GM21825 (cell line): Measurements from ENCODE around the gene ESRP2.
A peak's percentile ranks its signal among the peaks of the same experiment; 100 is the strongest.

Source experiments
- ATAC-seq: cut with Tn5 transposase; IDR thresholded peaks from one replicate; pipeline ENCODE4 v1.9.1; 2021; ENCODE audit warnings: mild to moderate bottlenecking, moderate library complexity; ENCODE audit not compliant: unreplicated experiment

Gene ESRP2

DNA sequence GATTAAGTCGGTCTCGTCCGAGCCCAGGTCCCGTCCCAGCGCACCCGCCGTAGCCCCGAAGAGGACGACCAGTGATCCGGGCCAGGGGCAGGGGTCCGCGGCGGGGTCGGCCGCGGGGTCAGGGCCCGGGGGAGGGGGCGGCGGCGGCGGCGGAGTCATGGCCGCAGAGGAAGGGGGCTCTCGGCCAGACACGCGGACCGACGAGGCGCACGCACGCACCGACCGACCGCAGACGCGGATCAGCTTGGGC, at the start of gene ESRP2:
ESRP2 (minus strand) TSS at position 241 of the 250 bp plus-strand sequence; CDS start at position 159, 82 bp downstream.
- ATAC-seq, result no peak

- ATAC-seq, result no peak
These were observed 49.8 kb upstream of the ESRP2 start for GRCh38 chr16:68285683-68286082.

- ATAC-seq, result peak; percentile 46
These were observed 48.9 kb upstream of the ESRP2 start for GRCh38 chr16:68284847-68285246.

- ATAC-seq, result no peak
These were observed 48.1 kb upstream of the ESRP2 start for GRCh38 chr16:68283801-68284598.

GRCh38 chr16:68283346-68283745, 47.4 kb upstream of the ESRP2 start:
- ATAC-seq, result no peak

- ATAC-seq, result no peak
These were observed 46.1 kb upstream of the ESRP2 start for GRCh38 chr16:68282064-68282452.

DNA sequence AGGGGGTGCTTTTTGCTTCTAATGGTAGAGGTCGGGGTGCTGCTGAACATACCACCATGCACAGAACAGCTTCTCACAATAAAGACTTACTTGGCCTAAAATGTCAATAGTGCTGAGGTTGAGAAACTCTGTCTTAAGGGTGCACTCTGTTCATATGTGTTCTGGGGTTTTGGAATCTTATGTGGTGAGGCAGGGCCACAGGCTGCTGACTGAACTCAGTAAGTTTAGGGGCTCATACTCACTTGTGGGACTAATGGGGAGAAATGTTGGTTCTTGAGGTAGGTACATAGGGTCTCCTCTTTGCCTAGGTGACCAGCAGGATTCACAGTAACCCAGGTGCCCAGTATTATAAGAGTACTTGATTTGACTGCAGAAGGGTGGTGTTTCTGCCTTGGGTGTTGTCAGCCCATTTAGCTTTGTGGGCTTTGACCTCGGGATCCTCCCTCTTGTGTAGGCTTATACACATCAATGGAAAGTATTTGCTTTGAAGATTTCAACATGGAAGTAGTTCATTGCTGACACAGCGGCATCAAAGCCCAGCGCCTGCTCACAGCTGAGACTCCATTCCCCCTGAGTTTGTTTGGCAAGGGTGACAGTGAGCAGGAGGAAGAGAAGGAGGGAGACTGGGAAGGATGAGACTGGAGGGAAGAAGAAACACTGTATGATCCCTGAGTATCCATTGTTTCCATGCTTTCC, 45.6 kb upstream of the ESRP2 start:
- no peak for ATAC-seq

DNA sequence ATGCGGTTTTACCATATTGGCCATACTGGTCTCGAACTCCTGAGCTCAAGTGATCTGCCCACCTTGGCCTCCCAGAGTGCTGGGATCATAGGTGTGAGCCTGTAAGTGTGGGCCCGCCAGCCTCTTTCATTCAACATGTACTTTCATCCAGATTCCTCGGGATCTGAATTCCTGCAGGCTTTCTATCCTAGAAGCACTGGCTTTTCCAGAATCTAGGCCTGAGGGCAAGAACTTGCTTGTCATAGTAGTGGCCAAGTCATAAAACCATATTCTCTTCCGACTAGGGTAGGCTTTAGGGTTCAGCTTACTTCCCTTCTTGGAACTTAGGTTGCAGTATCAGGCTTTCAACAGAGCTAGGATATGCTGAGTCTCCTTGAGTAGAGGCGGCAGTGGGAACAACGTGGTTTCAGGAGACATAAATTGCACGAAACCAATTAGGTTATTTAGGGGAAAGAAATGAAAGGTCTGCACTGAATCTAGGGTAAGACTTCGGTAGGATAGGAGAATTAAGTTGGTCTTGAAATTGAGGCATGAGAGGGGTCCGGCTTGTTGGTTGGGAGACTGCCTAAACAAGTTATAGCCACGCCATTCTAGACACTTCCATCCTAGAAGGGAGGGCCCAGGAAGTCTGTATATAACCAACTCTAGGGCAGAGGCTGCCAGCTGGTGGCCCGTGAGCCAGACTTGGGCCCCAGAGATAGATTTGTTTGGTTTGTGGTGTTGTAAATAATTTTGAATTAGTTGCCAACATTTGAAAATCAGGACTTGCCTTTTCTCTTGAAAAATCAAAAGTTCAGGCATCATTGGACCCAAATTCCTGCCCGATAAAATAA, 44.0 kb upstream of the ESRP2 start:
- no peak for ATAC-seq

DNA sequence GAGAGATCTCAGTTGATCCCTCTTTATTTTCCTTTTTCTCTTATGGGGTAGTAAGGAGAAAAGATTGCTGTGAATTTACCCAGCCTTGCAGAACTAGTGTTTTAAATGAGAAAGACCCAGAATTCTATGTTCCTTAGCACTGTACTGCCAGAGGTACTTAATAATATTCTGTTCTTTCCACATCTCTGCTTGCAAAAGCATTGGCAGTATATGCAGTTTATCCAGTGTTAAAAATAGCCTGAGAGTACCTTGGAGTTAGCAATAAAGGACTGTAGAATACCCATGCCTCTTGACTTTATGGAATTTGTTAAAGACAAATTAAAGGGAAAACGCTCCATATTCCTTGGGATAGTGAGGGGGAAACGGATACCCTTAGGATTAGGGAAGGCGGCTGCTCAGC, 40.3 kb upstream of the ESRP2 start:
- ATAC-seq, result no peak

GRCh38 chr16:68275611-68276191, 39.8 kb upstream of the ESRP2 start:
- ATAC-seq, result no peak

- no peak for ATAC-seq
These were observed 38.5 kb upstream of the ESRP2 start for GRCh38 chr16:68274441-68274840.

DNA sequence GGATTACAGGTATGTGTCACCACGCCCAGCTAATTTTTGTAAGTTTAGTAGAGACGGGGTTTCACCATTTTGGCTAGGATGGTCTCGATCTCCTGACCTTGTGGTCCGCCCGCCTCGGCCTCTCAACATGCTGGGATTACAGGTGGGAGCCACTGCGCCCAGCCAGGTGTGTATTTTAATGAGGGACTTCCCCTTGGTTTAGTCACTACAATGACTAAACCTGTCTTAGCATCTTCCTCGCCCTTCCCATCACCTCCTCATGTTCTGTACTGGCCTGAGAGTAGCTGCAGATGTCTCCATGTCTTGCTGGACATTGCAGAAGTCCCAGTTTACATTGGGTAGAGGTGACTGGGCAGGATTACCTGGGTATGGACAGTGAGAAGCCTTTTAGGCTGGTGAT, 38.0 kb upstream of the ESRP2 start:
- no peak for ATAC-seq

- ATAC-seq, result no peak
These were observed 37.5 kb upstream of the ESRP2 start for GRCh38 chr16:68273459-68273858.

GRCh38 chr16:68272507-68273209, 36.7 kb upstream of the ESRP2 start:
- no peak for ATAC-seq

DNA sequence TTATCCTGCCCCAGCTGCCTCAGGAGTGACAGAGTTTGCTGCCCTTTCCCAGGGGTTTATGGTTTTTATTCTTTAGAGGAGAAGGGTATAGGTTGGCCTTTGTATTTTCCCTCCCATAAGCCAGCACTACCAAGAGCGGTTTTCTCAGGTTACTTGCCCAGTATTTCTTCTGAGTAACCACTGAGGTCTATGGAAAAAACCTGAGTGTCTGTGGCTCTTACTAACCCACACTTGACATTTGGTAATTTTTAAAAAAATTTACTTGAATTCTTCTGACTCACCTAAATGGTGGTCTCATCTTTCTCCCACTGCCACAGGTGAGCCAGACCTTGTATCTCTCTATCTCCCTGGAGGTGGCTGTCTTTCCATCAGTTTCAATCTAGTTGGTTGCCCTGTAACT, 34.4 kb upstream of the ESRP2 start:
- ATAC-seq, result no peak

- ATAC-seq, result no peak
These were observed 33.9 kb upstream of the ESRP2 start for GRCh38 chr16:68269793-68270192.

DNA sequence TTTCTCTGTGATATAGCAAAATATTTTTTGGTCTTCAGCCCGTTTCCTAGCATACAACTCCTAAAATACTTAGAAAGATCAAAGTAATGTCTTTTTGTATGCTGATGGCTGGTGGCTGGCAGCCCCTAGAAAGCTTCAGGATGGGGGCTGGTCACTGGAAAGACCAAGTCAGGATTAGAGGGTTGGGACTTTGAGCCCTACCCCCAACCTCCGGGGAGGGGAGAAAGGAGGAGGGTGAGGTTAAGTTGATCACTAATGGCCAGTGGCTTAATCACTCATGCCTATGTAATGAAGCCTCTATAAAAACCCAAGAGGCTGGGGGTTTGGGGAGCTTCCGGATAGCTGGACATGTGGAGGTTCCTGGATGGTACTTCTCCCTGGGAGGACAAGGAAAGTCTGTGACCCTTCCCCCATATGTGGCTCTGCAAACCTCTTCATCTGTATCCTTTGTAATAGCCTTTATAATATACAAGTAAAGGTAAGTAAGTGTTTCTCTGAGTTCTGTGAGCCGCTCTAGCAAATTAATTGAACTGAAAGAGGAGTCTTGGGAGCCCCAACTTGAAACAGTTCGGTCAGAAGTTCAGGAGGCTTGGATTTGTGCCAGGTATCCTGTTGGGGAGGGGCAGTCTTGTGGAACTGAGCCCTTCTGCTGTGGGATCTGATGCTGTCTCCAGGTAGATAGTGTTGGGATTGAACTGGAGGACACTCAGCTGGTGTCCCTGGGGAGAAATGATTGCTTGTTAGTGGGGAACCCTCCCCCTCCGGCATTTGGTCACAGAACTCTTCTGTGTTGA, 31.9 kb upstream of the ESRP2 start:
- ATAC-seq, result no peak

- peak; percentile 5 for ATAC-seq
These were observed 29.4 kb upstream of the ESRP2 start for GRCh38 chr16:68265078-68265920.
